Heart left ventricle (tissue), 16 donors: ENCODE results near the gene CLSTN3. TPM values are rescaled to one million over a fixed set of nuclear protein-coding genes. Genes with fewer than 3 reads are reported as not detected.

Source experiments
- ATAC-seq, 4 donors: fragments of 200-7000 bp; cut with Tn5 transposase; one replicate each; pipeline ENCODE4 v1.9.1; 2020 to 2022; ENCODE audit warnings: moderate library complexity in 4 of 4, mild to moderate bottlenecking in 3 of 4, moderate number of reproducible peaks in 1 of 4
- DNase-seq, 5 donors: peaks; one replicate each; pipeline ENCODE4 v3.0.0-alpha.2; 2020
- H3K27ac ChIP-seq, 12 donors: fragments of 200-600 bp; sonication (generic) in 4 of 12; one replicate each; pipeline versions ENCODE4 v1.5.0 to v1.8.0; 2016 to 2022; ENCODE audit warnings: mild to moderate bottlenecking in 2 of 12
- H3K27me3 ChIP-seq, 9 donors: fragments of 200-600 bp; sonication (generic) in 2 of 9; one replicate each; pipeline versions ENCODE4 v1.5.1 to v1.8.0; 2016 to 2022; ENCODE audit warnings: mild to moderate bottlenecking in 3 of 9
- H3K36me3 ChIP-seq, 9 donors: fragments of 200-600 bp; sonication (generic) in 2 of 9; one replicate each; pipeline versions ENCODE4 v1.5.0 to v1.8.0; 2018 to 2022; ENCODE audit warnings: mild to moderate bottlenecking in 2 of 9
- H3K4me1 ChIP-seq, 12 donors: fragments of 200-600 bp; sonication (generic) in 4 of 12; one replicate each; pipeline versions ENCODE4 v1.5.0 to v1.8.0; 2016 to 2022; ENCODE audit warnings: mild to moderate bottlenecking in 3 of 12
- H3K4me3 ChIP-seq, 12 donors: fragments of 200-600 bp; sonication (generic) in 4 of 12; one replicate each; pipeline versions ENCODE4 v1.5.0 to v1.8.0; 2017 to 2022; ENCODE audit warnings: mild to moderate bottlenecking in 9 of 12, moderate library complexity in 4 of 12
- H3K9me3 ChIP-seq, 12 donors: fragments of 200-600 bp; sonication (generic) in 4 of 12; one replicate each; pipeline versions ENCODE4 v1.5.0 to v1.8.0; 2016 to 2022; ENCODE audit warnings: mild to moderate bottlenecking in 1 of 12
- CTCF ChIP-seq, 12 donors: fragments of 200-600 bp; sonication (generic) in 4 of 12; IDR thresholded peaks; one replicate each; pipeline versions ENCODE4 v1.5.0 to v1.8.0; 2018 to 2022; ENCODE audit warnings: antibody characterized with exemption in 12 of 12, mild to moderate bottlenecking in 5 of 12
- POLR2A ChIP-seq, 2 donors: fragments of 450-650 bp; IDR thresholded peaks; one replicate each; pipeline ENCODE4 v1.6.1; 2017; ENCODE audit warnings: antibody characterized with exemption in 2 of 2, mild to moderate bottlenecking in 2 of 2, moderate library complexity in 2 of 2
- WGBS, 4 donors: extraction: QIAGEN DNeasy Blood & Tissue Kit in 2 of 4; methylation state at CpG; one replicate each; pipeline versions ENCODE4 v1.1.5 to v1.1.7; 2013 to 2018; 5-methylcytosine and 5-hydroxymethylcytosine counted together
- intact Hi-C, 10 donors: fragments of 100-400 bp; cut with DNase I; formaldehyde crosslinking; loops; one replicate each; pipeline versions ENCODE4 v1.11.1 to v1.14.2; 2022
- polyA plus RNA-seq, 2 donors: library from polyadenylated mRNA; stranded (reverse); fragments of 200-250 nt; gene quantifications; one replicate each; pipeline ENCODE4 v1.2.3, GENCODE V29; 2013
- total RNA-seq, 9 donors: library from RNA; depleted of rRNA in 2 of 9; stranded (reverse); fragments of >200 nt in 2 of 9; fragmentation: NEBNext Ultra II Directional in 3 of 9; extraction: Animal tissue kit (Norgen Biotek cat#: 25700) in 3 of 9; gene quantifications; one replicate each; pipeline versions ENCODE4 v1.1.0 to v1.2.4, GENCODE V29; 2016 to 2023
- donor health status: ischemic (EF 13 %, LVEDD 7.1; RV severe dilation, severe dysfunction).
- donor health status: healthy with polysubstance abuse.
- donor health status: DM: no; HTN: yes; CAD: no.
- donor health status: DM: no; HTN: no; CAD: no.
- donor health status: ischemic (EF 25% LVEDD 6.9; RV normal size, moderate dysfunction).
- donor health status: ischemic (EF 25% LVEDD 5.7; RV mildly dilated, moderate dysfunction).
- donor health status: healthy.
- donor health status: DM: yes; HTN: yes; CAD: no.
- donor health status: ischemic (EF 35%, LVEDD 5.7; RV mildly dilated, moderate dysfunction).
- donor health status: nonischemic (EF 11% LVEDD 7.7; RV severe dilation, severe dysfunction).
- donor health status: DM: yes; HTN: yes; CAD: no.
- donor health status: PGD.
- donor health status: ischemic (EF 29% LVEDD 5.4; RV normal size, mild dysfunction).
- donor health status: nonischemic (EF 23%, LVEDD 6.1; RV moderate dilation, normal function).

The CLSTN3 gene
- total and polyA plus RNA-seq, 11 donors: 3.1 to 18.7 (median 4.1) TPM

- WGBS, 4 donors: 90 to 100% (median 92%) methylated on average over 3 of the region's 3 CpGs
- DNase-seq (no peak), ATAC-seq (no peak)
Observed at GRCh38 chr12:7117670-7118069, 12.5 kb upstream of the CLSTN3 start.

GRCh38 chr12:7118881-7119280, 11.3 kb upstream of the CLSTN3 start:
- TF ChIP-seq POLR2A (IDR thresholded peaks at IDR 0.05) (no peak), CTCF (IDR thresholded peaks at IDR 0.05) (no peak)
- Histone ChIP-seq H3K27me3 (no peaks in the 10 kb centered on the region), H3K36me3 (peaks cover 0 to 19% (median 0%) of the 10 kb centered on the region in 9 donors), H3K4me1 (peaks cover 0 to 19% (median 10%) of the 10 kb centered on the region in 12 donors), H3K27ac (no peak overlapping the region), H3K9me3 (no peaks in the 10 kb centered on the region), H3K4me3 (no peak overlapping the region)
- 66 to 85% (median 71%) methylated on average over 3 of the region's 3 CpGs for WGBS, 4 donors
- intact Hi-C loops: no loop called here
- no peak for DNase-seq
- no peak for ATAC-seq

More at GRCh38 chr12:7117670-7118069, 12.5 kb upstream of the CLSTN3 start:
- peaks cover 0 to 19% (median 0%) of the 10 kb centered on the region in 9 donors for H3K36me3 ChIP-seq
- intact Hi-C loops: no loop called here
- H3K27me3 ChIP-seq: no peaks in the 10 kb centered on the region
- H3K4me1 ChIP-seq: peaks cover 0 to 18% (median 5%) of the 10 kb centered on the region in 12 donors
- no peak overlapping the region for H3K27ac ChIP-seq
- no peaks in the 10 kb centered on the region for H3K9me3 ChIP-seq
- TF ChIP-seq CTCF (IDR thresholded peaks at IDR 0.05) (no peak), POLR2A (IDR thresholded peaks at IDR 0.05) (no peak)
- H3K4me3 ChIP-seq: no peak overlapping the region

- Histone ChIP-seq H3K27ac (no peak overlapping the region), H3K4me1 (peaks cover 0 to 20% (median 10%) of the 10 kb centered on the region in 12 donors), H3K9me3 (no peaks in the 10 kb centered on the region), H3K27me3 (no peaks in the 10 kb centered on the region), H3K4me3 (no peak overlapping the region), H3K36me3 (peaks cover 0 to 19% (median 0%) of the 10 kb centered on the region in 9 donors)
- WGBS, 4 donors: 88 to 95% (median 89%) methylated on average over 5 of the region's 5 CpGs
- TF ChIP-seq CTCF (IDR thresholded peaks at IDR 0.05): no peak
- TF ChIP-seq POLR2A (IDR thresholded peaks at IDR 0.05): no peak
- DNase-seq (no peak), ATAC-seq (no peak)
- intact Hi-C loops: no loop called here
Observed at GRCh38 chr12:7120166-7120565, 10.0 kb upstream of the CLSTN3 start.

GRCh38 chr12:7121324-7121723, 8.8 kb upstream of the CLSTN3 start:
- Histone ChIP-seq H3K4me3 (no peak overlapping the region), H3K27ac (no peak overlapping the region), H3K4me1 (peaks cover 0 to 20% (median 10%) of the 10 kb centered on the region in 12 donors), H3K9me3 (no peaks in the 10 kb centered on the region), H3K27me3 (no peaks in the 10 kb centered on the region), H3K36me3 (peaks cover 0 to 13% (median 0%) of the 10 kb centered on the region in 9 donors)
- DNase-seq (no peak), ATAC-seq (no peak)
- TF ChIP-seq POLR2A (IDR thresholded peaks at IDR 0.05): no peak
- no peak for TF ChIP-seq CTCF (IDR thresholded peaks at IDR 0.05)
- 82 to 91% (median 87%) methylated on average over 5 of the region's 5 CpGs for WGBS, 4 donors
- intact Hi-C loops: no loop called here
